IMR-90 (cell line): Measurements from ENCODE around the gene TMEM209. TPM values are rescaled to one million over a fixed set of nuclear protein-coding genes. Genes with fewer than 3 reads are reported as not detected.

Experiments used
- ATAC-seq: fragments of 200-7000 bp; cut with Tn5 transposase; 2 replicates; pipeline ENCODE4 v1.9.1; 2020; ENCODE audit warnings: low read depth, mild to moderate bottlenecking, moderate library complexity
- BruUV-seq: library from RNA; stranded (reverse); fragments of 400-500 nt; replicated peaks from 2 replicates; lab custom pipeline; 2021; lab: Mats Ljungman, UMichigan
- CTCF ChIA-PET: fragments of 300-600 bp; formaldehyde crosslinking; extraction: SDS; loops from one replicate; lab custom pipeline; 2021; ENCODE audit warnings: antibody characterized with exemption; lab: Yijun Ruan, JAX
- POLR2A ChIA-PET: fragments of 300-600 bp; sonication (Branson Sonifier 250); formaldehyde crosslinking; loops from one replicate; lab custom pipeline; 2022; ENCODE audit warnings: antibody characterized with exemption; ENCODE audit not compliant: unreplicated experiment; lab: Charles Lee
- DNase-seq: peaks from one replicate; pipeline ENCODE4 v3.0.0; 2013
- H2AFZ ChIP-seq: replicated peaks from 2 replicates; pipeline ENCODE3; 2013; ENCODE audit warnings: low read length, mild to moderate bottlenecking; ENCODE audit not compliant: poor library complexity
- H2AK5ac ChIP-seq: 2 replicates; pipeline ENCODE4 v1.6.1; 2013; ENCODE audit warnings: low read depth, low read length, inconsistent platforms
- H2AK9ac ChIP-seq: replicated peaks from 2 replicates; pipeline ENCODE3; 2013; ENCODE audit warnings: mild to moderate bottlenecking, low read depth, low read length, moderate library complexity; ENCODE audit not compliant: poor library complexity
- H2BK120ac ChIP-seq: 2 replicates; pipeline ENCODE4 v1.6.1; 2013; ENCODE audit warnings: low read depth, low read length, inconsistent platforms
- H2BK15ac ChIP-seq: 3 replicates; pipeline ENCODE4 v1.6.1; 2013; ENCODE audit warnings: low read depth, low read length, inconsistent platforms
- H2BK20ac ChIP-seq: 2 replicates; pipeline ENCODE4 v1.6.1; 2013; ENCODE audit warnings: low read depth, mild to moderate bottlenecking, inconsistent platforms, low read length, moderate library complexity
- H2BK5ac ChIP-seq: 2 replicates; pipeline ENCODE4 v1.6.1; 2013; ENCODE audit warnings: mild to moderate bottlenecking, low read depth, low read length, inconsistent platforms; ENCODE audit not compliant: poor library complexity, severe bottlenecking
- H3K14ac ChIP-seq: replicated peaks from 2 replicates; pipeline ENCODE4 v1.6.1; 2013; ENCODE audit warnings: low read depth, low read length, inconsistent platforms
- H3K18ac ChIP-seq: 2 replicates; pipeline ENCODE4 v1.6.1; 2013; ENCODE audit warnings: low read depth, low read length, control low read depth
- H3K23ac ChIP-seq: 2 replicates; pipeline ENCODE4 v1.6.1; 2013; ENCODE audit warnings: low read depth, low read length, inconsistent platforms
- H3K27ac ChIP-seq: 2 replicates; pipeline ENCODE4 v1.5.1; 2013; ENCODE audit warnings: mild to moderate bottlenecking, control low read depth, low read length; ENCODE audit not compliant: insufficient read depth
- H3K27me3 ChIP-seq: 2 replicates; pipeline ENCODE4 v1.6.1; 2013; ENCODE audit warnings: low read length; ENCODE audit not compliant: control insufficient read depth, insufficient read depth
- H3K36me3 ChIP-seq: 2 replicates; pipeline ENCODE4 v1.6.1; 2013; ENCODE audit warnings: low read length, mixed read lengths; ENCODE audit not compliant: control insufficient read depth, insufficient read depth
- H3K4ac ChIP-seq: 2 replicates; pipeline ENCODE4 v1.6.1; 2013; ENCODE audit warnings: low read depth, low read length, inconsistent platforms
- H3K4me1 ChIP-seq: 2 replicates; pipeline ENCODE4 v1.6.1; 2013; ENCODE audit warnings: low read length, mixed read lengths; ENCODE audit not compliant: control insufficient read depth, insufficient read depth
- H3K4me2 ChIP-seq: 2 replicates; pipeline ENCODE4 v1.6.1; 2013; ENCODE audit warnings: low read depth, mild to moderate bottlenecking, control low read depth, low read length, moderate library complexity
- H3K4me3 ChIP-seq: 2 replicates; pipeline ENCODE4 v1.5.1; 2013; ENCODE audit warnings: low read depth, mild to moderate bottlenecking, control low read depth, low read length, moderate library complexity; ENCODE audit not compliant: insufficient read depth
- H3K56ac ChIP-seq: 2 replicates; pipeline ENCODE4 v1.6.1; 2013; ENCODE audit warnings: low read length, inconsistent platforms; ENCODE audit not compliant: insufficient read depth; ENCODE audit errors: extremely low read depth
- H3K79me1 ChIP-seq, 2 experiments: 2 replicates each; pipeline ENCODE4 v1.6.1; 2013; ENCODE audit warnings: low read length in 2 of 2, inconsistent platforms in 1 of 2, low read depth in 1 of 2
- H3K9ac ChIP-seq: 2 replicates; pipeline ENCODE4 v1.6.1; 2013; ENCODE audit warnings: low read depth, low read length, control low read depth
- H3K9me1 ChIP-seq: 2 replicates; pipeline ENCODE4 v1.6.1; 2013; ENCODE audit warnings: low read length, inconsistent platforms; ENCODE audit not compliant: insufficient read depth
- H3K9me3 ChIP-seq: 2 replicates; pipeline ENCODE4 v1.6.1; 2013; ENCODE audit warnings: low read length; ENCODE audit not compliant: control insufficient read depth, insufficient read depth
- H4K20me1 ChIP-seq: 2 replicates; pipeline ENCODE4 v1.6.1; 2013; ENCODE audit warnings: low read length, inconsistent platforms; ENCODE audit not compliant: insufficient read depth
- H4K5ac ChIP-seq: 2 replicates; pipeline ENCODE4 v1.6.1; 2013; ENCODE audit warnings: mild to moderate bottlenecking, low read depth, low read length, control low read depth
- H4K8ac ChIP-seq, 2 experiments: 2 replicates each; pipeline ENCODE4 v1.6.1; 2013; ENCODE audit warnings: low read depth in 2 of 2, low read length in 2 of 2, control low read depth in 1 of 2, inconsistent platforms in 1 of 2
- H4K91ac ChIP-seq: 2 replicates; pipeline ENCODE4 v1.6.1; 2013; ENCODE audit warnings: low read depth, low read length, inconsistent platforms; ENCODE audit not compliant: insufficient read depth
- BHLHE40 ChIP-seq: fragments of 150-350 bp; IDR thresholded peaks from 2 replicates; pipeline ENCODE4 v1.6.1; 2016; ENCODE audit warnings: mild to moderate bottlenecking, low read depth, low read length
- CEBPB ChIP-seq: IDR thresholded peaks from 2 replicates; pipeline ENCODE4 v1.6.1; 2012; ENCODE audit warnings: low read depth, low read length, improper control_type of control experiment
- CHD1 ChIP-seq: IDR thresholded peaks from 2 replicates; pipeline ENCODE4 v1.6.1; 2012; ENCODE audit warnings: low read depth, low read length, improper control_type of control experiment
- FOS ChIP-seq: fragments of 150-350 bp; IDR thresholded peaks from 2 replicates; pipeline ENCODE4 v1.6.1; 2016; ENCODE audit warnings: low read depth, low read length
- MAFK ChIP-seq: IDR thresholded peaks from 2 replicates; pipeline ENCODE4 v1.6.1; 2012; ENCODE audit warnings: low read depth, low read length, improper control_type of control experiment
- MAZ ChIP-seq: IDR thresholded peaks from 2 replicates; pipeline ENCODE4 v1.6.1; 2012; ENCODE audit warnings: low read depth, mild to moderate bottlenecking, low read length, improper control_type of control experiment, moderate library complexity, borderline replicate concordance
- MXI1 ChIP-seq: IDR thresholded peaks from 2 replicates; pipeline ENCODE4 v1.6.1; 2012; ENCODE audit warnings: low read depth, mild to moderate bottlenecking, low read length, moderate library complexity, borderline replicate concordance
- NFE2L2 ChIP-seq: fragments of 150-350 bp; IDR thresholded peaks from 2 replicates; pipeline ENCODE4 v1.6.1; 2016; ENCODE audit warnings: low read depth, mild to moderate bottlenecking, low read length
- POLR2A ChIP-seq: IDR thresholded peaks from 2 replicates; pipeline ENCODE4 v1.6.1; 2012; ENCODE audit warnings: mild to moderate bottlenecking, low read depth, low read length
- RAD21 ChIP-seq: IDR thresholded peaks from 2 replicates; pipeline ENCODE4 v1.6.1; 2012; ENCODE audit warnings: low read length, improper control_type of control experiment
- RCOR1 ChIP-seq: IDR thresholded peaks from 2 replicates; pipeline ENCODE4 v1.6.1; 2012; ENCODE audit warnings: mild to moderate bottlenecking, low read length, improper control_type of control experiment; ENCODE audit not compliant: insufficient replicate concordance
- RFX5 ChIP-seq: IDR thresholded peaks from 2 replicates; pipeline ENCODE4 v1.8.0; 2012; ENCODE audit warnings: low read depth, mild to moderate bottlenecking, low read length, moderate library complexity
- SMC3 ChIP-seq: fragments of 150-350 bp; IDR thresholded peaks from 2 replicates; pipeline ENCODE4 v1.6.1; 2016; ENCODE audit warnings: low read depth, mild to moderate bottlenecking, antibody characterized with exemption, low read length, moderate library complexity
- USF2 ChIP-seq: fragments of 150-350 bp; IDR thresholded peaks from 2 replicates; pipeline ENCODE4 v1.6.1; 2017; ENCODE audit warnings: mild to moderate bottlenecking, antibody characterized with exemption, low read length, low read depth
- WGBS, 2 experiments: methylation state at CpG; one replicate each; pipeline versions ENCODE4 v1.1.5 to v1.1.7; 2013; ENCODE audit warnings: missing lambda C conversion rate in 2 of 2; ENCODE audit not compliant: insufficient read length in 1 of 2; ENCODE audit errors: extremely low coverage in 2 of 2; 5-methylcytosine and 5-hydroxymethylcytosine counted together
- dilution Hi-C: fragments of 300-500 bp; cut with HindIII; formaldehyde crosslinking; loops from one replicate; pipeline ENCODE4 v1.14.3; 2018; ENCODE audit warnings: low sequenced_read_pairs; ENCODE audit not compliant: unreplicated experiment
- in situ Hi-C: fragments of 300-500 bp; cut with MboI; formaldehyde crosslinking; loops from 3 replicates; pipeline ENCODE4 v1.14.3; 2019; ENCODE audit warnings: low sequenced_read_pairs, inconsistent platforms, mixed read lengths
- intact Hi-C: fragments of 100-400 bp; cut with micrococcal nuclease; formaldehyde crosslinking; loops from 2 replicates; pipeline ENCODE4 v1.10.0; 2022
- polyA plus RNA-seq, 3 experiments: library from polyadenylated mRNA; depleted of rRNA; stranded (reverse); fragments of >200 nt; gene quantifications; 2 replicates each; pipeline ENCODE4 v1.2.3, GENCODE V29; 2012; ENCODE audit warnings: low replicate concordance in 1 of 3
- total RNA-seq: library from RNA; depleted of rRNA; stranded (reverse); fragments of >200 nt; gene quantifications from 2 replicates; pipeline ENCODE4 v1.2.3, GENCODE V29; 2012
- TF ChIP-seq, protein P1 (sequence below): fragments of 150-350 bp; IDR thresholded peaks from 2 replicates; pipeline ENCODE4 v1.6.1; 2016; ENCODE audit warnings: low read depth, mild to moderate bottlenecking, low read length, moderate library complexity, borderline replicate concordance
- TF ChIP-seq, protein P2 (sequence below): conservative IDR thresholded peaks from 2 replicates; pipeline ENCODE4 v1.5.1; 2012; ENCODE audit warnings: mild to moderate bottlenecking, low read depth, low read length, improper control_type of control experiment

TMEM209 gene
- total and polyA plus RNA-seq, 2 of the 4 experiments (the other 2 are of a cell fraction), result 8.0 to 11.3 TPM

- intact Hi-C loops, result loop anchor here (5.0 kb wide), 1 partner anchor 37 kb away; no protein-coding TSS in a partner anchor
- 100% methylated on average over 2 of the region's 2 CpGs; no CpG with 5 or more reads in 1 of the 2 experiments for whole genome bisulfite sequencing, 2 experiments
- H3K14ac ChIP-seq, result no peak overlapping the region
- no peaks in the 10 kb centered on the region for H3K4me1 ChIP-seq
- no peaks in the 10 kb centered on the region for H3K27me3 ChIP-seq
- ChIA-PET POLR2A (interaction anchor here (0.9 kb wide), 1 partner anchor 14 kb away, joined by 3 read pairs; no protein-coding TSS in a partner anchor), CTCF (interaction anchor here (0.6 kb wide), 1 partner anchor 49 kb away, joined by 3 read pairs; no protein-coding TSS in a partner anchor)
- no peak overlapping the region for H3K18ac ChIP-seq
- H4K20me1 ChIP-seq, result no peaks in the 10 kb centered on the region
- H3K56ac ChIP-seq, result no peak overlapping the region
- H3K4me2 ChIP-seq, result no peak overlapping the region
- peaks cover 2% of the 10 kb centered on the region; the same call in 1 of the 2 replicates for H3K9me3 ChIP-seq
- H3K23ac ChIP-seq, result no peak overlapping the region
- H3K9me1 ChIP-seq, result no peaks in the 10 kb centered on the region
- ATAC-seq (no peak), DNase-seq (no peak)
- no peak overlapping the region for H2BK15ac ChIP-seq
- H2BK20ac ChIP-seq, result no peak overlapping the region
- H3K79me1 ChIP-seq, result peaks cover 5 to 8% of the 10 kb centered on the region in 2 experiments; a peak in 3 of 4 replicates
- H4K8ac ChIP-seq, result no peak overlapping the region
- H2AFZ ChIP-seq, result no peak overlapping the region
- H2AK5ac ChIP-seq, result no peak overlapping the region
- H3K36me3 ChIP-seq, result peaks cover 4% of the 10 kb centered on the region
- H3K9ac ChIP-seq, result no peak overlapping the region
- H3K4ac ChIP-seq, result no peak overlapping the region
- H2BK120ac ChIP-seq, result no peak overlapping the region
- no peak overlapping the region for H4K5ac ChIP-seq
- TF ChIP-seq MXI1 (no peak), BHLHE40 (no peak), FOS (no peak), USF2 (no peak), SMC3 (no peak), MAFK (no peak), RFX5 (no peak), CEBPB (no peak), MAZ (no peak), RCOR1 (no peak), RAD21 (no peak), POLR2A (no peak), NFE2L2 (no peak), CHD1 (no peak)
- TF ChIP-seq, protein P1, sequence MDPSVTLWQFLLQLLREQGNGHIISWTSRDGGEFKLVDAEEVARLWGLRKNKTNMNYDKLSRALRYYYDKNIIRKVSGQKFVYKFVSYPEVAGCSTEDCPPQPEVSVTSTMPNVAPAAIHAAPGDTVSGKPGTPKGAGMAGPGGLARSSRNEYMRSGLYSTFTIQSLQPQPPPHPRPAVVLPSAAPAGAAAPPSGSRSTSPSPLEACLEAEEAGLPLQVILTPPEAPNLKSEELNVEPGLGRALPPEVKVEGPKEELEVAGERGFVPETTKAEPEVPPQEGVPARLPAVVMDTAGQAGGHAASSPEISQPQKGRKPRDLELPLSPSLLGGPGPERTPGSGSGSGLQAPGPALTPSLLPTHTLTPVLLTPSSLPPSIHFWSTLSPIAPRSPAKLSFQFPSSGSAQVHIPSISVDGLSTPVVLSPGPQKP, result no peak
- TF ChIP-seq, protein P2, sequence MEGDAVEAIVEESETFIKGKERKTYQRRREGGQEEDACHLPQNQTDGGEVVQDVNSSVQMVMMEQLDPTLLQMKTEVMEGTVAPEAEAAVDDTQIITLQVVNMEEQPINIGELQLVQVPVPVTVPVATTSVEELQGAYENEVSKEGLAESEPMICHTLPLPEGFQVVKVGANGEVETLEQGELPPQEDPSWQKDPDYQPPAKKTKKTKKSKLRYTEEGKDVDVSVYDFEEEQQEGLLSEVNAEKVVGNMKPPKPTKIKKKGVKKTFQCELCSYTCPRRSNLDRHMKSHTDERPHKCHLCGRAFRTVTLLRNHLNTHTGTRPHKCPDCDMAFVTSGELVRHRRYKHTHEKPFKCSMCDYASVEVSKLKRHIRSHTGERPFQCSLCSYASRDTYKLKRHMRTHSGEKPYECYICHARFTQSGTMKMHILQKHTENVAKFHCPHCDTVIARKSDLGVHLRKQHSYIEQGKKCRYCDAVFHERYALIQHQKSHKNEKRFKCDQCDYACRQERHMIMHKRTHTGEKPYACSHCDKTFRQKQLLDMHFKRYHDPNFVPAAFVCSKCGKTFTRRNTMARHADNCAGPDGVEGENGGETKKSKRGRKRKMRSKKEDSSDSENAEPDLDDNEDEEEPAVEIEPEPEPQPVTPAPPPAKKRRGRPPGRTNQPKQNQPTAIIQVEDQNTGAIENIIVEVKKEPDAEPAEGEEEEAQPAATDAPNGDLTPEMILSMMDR, result no peak
- no peak overlapping the region for H4K91ac ChIP-seq
- H2BK5ac ChIP-seq, result no peak overlapping the region
- no peak overlapping the region for H2AK9ac ChIP-seq
- H3K4me3 ChIP-seq, result no peak overlapping the region
- BruUV-seq, result no TSS peak
- H3K27ac ChIP-seq, result no peak overlapping the region
- in situ Hi-C loops, result no loop called here
- dilution Hi-C loops, result no loop called here
Measured at GRCh38 chr7:130114776-130115175, 90.4 kb downstream of the TMEM209 start.
